Subcutaneous adipose tissue (tissue), 4 donors: ENCODE data around the gene DPH3. TPM values are rescaled to one million over a fixed set of nuclear protein-coding genes. Genes with fewer than 3 reads are reported as not detected.

Experiments
- CTCF ChIP-seq: fragments of 450-650 bp; IDR thresholded peaks from one replicate; pipeline ENCODE4 v1.5.1; 2016; ENCODE audit warnings: low read depth, mild to moderate bottlenecking, control low read depth, antibody characterized with exemption, moderate library complexity
- total RNA-seq, 4 donors: library from RNA; depleted of rRNA; stranded (reverse); fragments of >200 nt; gene quantifications; one replicate each; pipeline ENCODE4 v1.1.0, GENCODE V29; 2016

The DPH3 gene
- total RNA-seq, 4 donors from 2014 or later, result 22.0 to 68.5 (median 32.9) TPM

GRCh38 chr3:16253601-16254000, 11.1 kb downstream of the DPH3 start:
- no peak for TF ChIP-seq CTCF

GRCh38 chr3:16252988-16253387, 11.8 kb downstream of the DPH3 start:
- TF ChIP-seq CTCF, result no peak

- no peak for TF ChIP-seq CTCF
These were observed 12.3 kb downstream of the DPH3 start for GRCh38 chr3:16252243-16252978.

- no peak for TF ChIP-seq CTCF
These were observed 13.2 kb downstream of the DPH3 start for GRCh38 chr3:16251316-16252085.

- TF ChIP-seq CTCF, result no peak
These were observed 14.9 kb downstream of the DPH3 start for GRCh38 chr3:16249886-16250285.

- no peak for TF ChIP-seq CTCF
These were observed 15.4 kb downstream of the DPH3 start for GRCh38 chr3:16249336-16249735.

- TF ChIP-seq CTCF, result no peak
These were observed 16.2 kb downstream of the DPH3 start for GRCh38 chr3:16248556-16248955.
